ENCODE data around the gene MAPKAPK2. TPM values are rescaled to one million over a fixed set of nuclear protein-coding genes. Genes with fewer than 3 reads are reported as not detected.

Gene MAPKAPK2
- total RNA-seq, 1 donor from 2014 or later, result 87.9 TPM

DNA sequence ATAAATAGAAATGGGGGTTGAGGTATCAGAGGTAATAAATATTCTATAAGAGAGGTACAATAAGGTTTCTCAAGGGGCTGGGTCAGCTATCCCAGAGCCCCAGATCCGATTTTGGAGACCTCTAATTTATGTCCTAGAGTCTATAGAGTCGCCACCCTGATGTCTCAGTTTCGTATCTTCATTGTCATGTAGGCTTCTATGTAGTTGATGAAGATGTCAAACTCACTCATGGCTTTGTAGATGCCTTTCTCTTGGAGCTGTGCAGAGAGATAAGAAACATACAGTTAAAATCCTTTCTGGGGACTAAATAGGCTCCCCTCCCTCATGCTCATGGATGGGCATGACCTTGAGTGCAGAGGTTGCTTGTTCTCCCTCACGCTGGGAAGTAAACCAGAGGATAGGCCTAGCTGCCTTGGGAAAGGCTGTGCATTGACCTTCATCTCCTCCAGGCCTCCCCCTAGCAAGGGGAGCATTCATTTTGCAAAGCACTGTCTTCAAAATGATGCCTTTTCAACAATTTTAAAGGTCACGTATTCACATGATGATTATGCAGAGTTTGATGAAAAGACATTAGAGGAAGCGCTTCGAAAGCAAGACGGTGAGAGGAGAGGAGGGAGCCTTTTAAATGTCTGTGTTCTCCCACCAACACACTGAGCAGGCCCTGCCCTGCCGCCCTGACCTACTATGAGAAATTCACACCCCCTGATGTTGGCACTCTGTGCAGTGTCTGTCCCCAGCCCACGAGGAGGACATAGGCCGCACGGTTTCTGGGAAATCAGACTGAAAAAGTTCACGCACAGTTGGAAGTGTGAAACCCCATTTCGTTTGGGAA lies 84.0 kb downstream of the MAPKAPK2 start:
- no peak overlapping the region for H3K4me3 Mint-ChIP-seq (ENCODE audit: unreplicated experiment)
- peaks cover 7% of the 10 kb centered on the region for H3K4me1 Mint-ChIP-seq (ENCODE audit: low read depth)
- TF ChIP-seq, protein P1, sequence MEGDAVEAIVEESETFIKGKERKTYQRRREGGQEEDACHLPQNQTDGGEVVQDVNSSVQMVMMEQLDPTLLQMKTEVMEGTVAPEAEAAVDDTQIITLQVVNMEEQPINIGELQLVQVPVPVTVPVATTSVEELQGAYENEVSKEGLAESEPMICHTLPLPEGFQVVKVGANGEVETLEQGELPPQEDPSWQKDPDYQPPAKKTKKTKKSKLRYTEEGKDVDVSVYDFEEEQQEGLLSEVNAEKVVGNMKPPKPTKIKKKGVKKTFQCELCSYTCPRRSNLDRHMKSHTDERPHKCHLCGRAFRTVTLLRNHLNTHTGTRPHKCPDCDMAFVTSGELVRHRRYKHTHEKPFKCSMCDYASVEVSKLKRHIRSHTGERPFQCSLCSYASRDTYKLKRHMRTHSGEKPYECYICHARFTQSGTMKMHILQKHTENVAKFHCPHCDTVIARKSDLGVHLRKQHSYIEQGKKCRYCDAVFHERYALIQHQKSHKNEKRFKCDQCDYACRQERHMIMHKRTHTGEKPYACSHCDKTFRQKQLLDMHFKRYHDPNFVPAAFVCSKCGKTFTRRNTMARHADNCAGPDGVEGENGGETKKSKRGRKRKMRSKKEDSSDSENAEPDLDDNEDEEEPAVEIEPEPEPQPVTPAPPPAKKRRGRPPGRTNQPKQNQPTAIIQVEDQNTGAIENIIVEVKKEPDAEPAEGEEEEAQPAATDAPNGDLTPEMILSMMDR (IDR thresholded peaks at IDR 0.05), result no peak
- H3K27ac Mint-ChIP-seq (ENCODE audit: unreplicated experiment), result no peak overlapping the region
- H3K9me3 Mint-ChIP-seq (ENCODE audit: low read depth), result no peaks in the 10 kb centered on the region
- DNase-seq (ENCODE audit: low spot score), result no peak
- H3K36me3 Mint-ChIP-seq (ENCODE audit: low read depth), result no peaks in the 10 kb centered on the region
- H3K27me3 Mint-ChIP-seq (ENCODE audit: low read depth), result peaks cover 17% of the 10 kb centered on the region

GRCh38 chr1:206769304-206769731 lies 84.6 kb downstream of the MAPKAPK2 start:
- H3K27me3 Mint-ChIP-seq (ENCODE audit: low read depth), result peaks cover 22% of the 10 kb centered on the region
- TF ChIP-seq, protein P1 (IDR thresholded peaks at IDR 0.05), result no peak
- no peaks in the 10 kb centered on the region for H3K36me3 Mint-ChIP-seq (ENCODE audit: low read depth)
- no peaks in the 10 kb centered on the region for H3K9me3 Mint-ChIP-seq (ENCODE audit: low read depth)
- H3K4me3 Mint-ChIP-seq (ENCODE audit: unreplicated experiment), result no peak overlapping the region
- no peak for DNase-seq (ENCODE audit: low spot score)
- peaks cover 7% of the 10 kb centered on the region for H3K4me1 Mint-ChIP-seq (ENCODE audit: low read depth)
- no peak overlapping the region for H3K27ac Mint-ChIP-seq (ENCODE audit: unreplicated experiment)

- Mint-ChIP-seq H3K36me3 (ENCODE audit: low read depth) (no peaks in the 10 kb centered on the region), H3K4me1 (ENCODE audit: low read depth) (peaks cover 7% of the 10 kb centered on the region), H3K27ac (ENCODE audit: unreplicated experiment) (no peak within 1 kb of the TSS), H3K9me3 (ENCODE audit: low read depth) (no peaks in the 10 kb centered on the region), H3K4me3 (ENCODE audit: unreplicated experiment) (no peak within 1 kb of the TSS), H3K27me3 (ENCODE audit: low read depth) (peaks cover 33% of the 10 kb centered on the region)
- TF ChIP-seq, protein P1 (IDR thresholded peaks at IDR 0.05), result no peak
- DNase-seq (ENCODE audit: low spot score), result no peak
These were observed 86.0 kb downstream of the MAPKAPK2 start, which contains the start of gene IL19 for GRCh38 chr1:206770531-206771337. Gene IL19 (plus strand): TSS chr1:206770773. CDS start chr1:206836663, 65,890 bp downstream.

- Mint-ChIP-seq H3K4me3 (ENCODE audit: unreplicated experiment) (no peak overlapping the region), H3K36me3 (ENCODE audit: low read depth) (no peaks in the 10 kb centered on the region), H3K27me3 (ENCODE audit: low read depth) (peaks cover 33% of the 10 kb centered on the region), H3K4me1 (ENCODE audit: low read depth) (peaks cover 4% of the 10 kb centered on the region), H3K9me3 (ENCODE audit: low read depth) (no peaks in the 10 kb centered on the region), H3K27ac (ENCODE audit: unreplicated experiment) (no peak overlapping the region)
- DNase-seq (ENCODE audit: low spot score), result no peak
- TF ChIP-seq, protein P1 (IDR thresholded peaks at IDR 0.05), result no peak
These were observed 86.6 kb downstream of the MAPKAPK2 start for GRCh38 chr1:206771338-206771692.

DNA sequence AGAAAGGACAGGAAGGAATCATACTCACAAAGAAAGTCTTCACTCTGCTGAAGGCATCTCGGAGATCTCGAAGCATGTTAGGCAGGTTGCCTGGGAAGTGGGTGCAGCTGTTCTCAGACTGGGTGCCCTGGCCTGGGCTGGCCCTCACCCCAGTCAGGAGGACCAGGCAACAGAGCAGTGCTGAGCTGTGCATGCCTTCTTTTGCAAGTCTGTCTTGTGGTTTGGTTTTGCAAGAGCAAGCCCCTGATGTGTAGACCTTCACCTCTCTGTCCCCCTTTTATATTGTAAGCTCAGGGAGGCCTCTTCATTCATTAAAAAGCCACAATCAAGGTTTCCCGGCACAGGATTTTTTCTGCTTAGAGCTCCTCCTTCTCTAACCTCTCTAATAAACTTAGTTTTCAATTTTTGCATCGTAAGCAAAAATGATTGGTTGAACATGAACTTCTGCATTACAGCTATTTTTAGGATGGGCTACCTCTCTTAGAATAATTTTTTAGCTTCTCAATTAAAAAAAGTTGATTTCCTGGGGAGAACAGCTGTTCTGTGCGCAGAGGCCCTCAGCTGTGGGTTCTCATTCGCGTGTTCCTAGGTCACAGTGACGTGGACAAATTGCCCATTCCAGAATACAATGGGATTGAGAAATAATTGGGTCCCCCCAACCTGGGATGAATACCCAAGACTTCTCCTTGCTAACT lies 87.7 kb downstream of the MAPKAPK2 start, which contains the start of gene IL10:
IL10 (minus strand) TSS at position 252 of the 695 bp plus-strand sequence; CDS start at position 193, 59 bp downstream.
- Mint-ChIP-seq H3K27me3 (ENCODE audit: low read depth) (peaks cover 33% of the 10 kb centered on the region), H3K36me3 (ENCODE audit: low read depth) (no peaks in the 10 kb centered on the region), H3K27ac (ENCODE audit: unreplicated experiment) (no peak within 1 kb of the TSS), H3K4me3 (ENCODE audit: unreplicated experiment) (no peak within 1 kb of the TSS), H3K9me3 (ENCODE audit: low read depth) (no peaks in the 10 kb centered on the region), H3K4me1 (ENCODE audit: low read depth) (no peaks in the 10 kb centered on the region)
- TF ChIP-seq, protein P1 (IDR thresholded peaks at IDR 0.05), result no peak
- DNase-seq (ENCODE audit: low spot score), result no peak

Data from chondrocyte (in vitro differentiated cells).